A673 (cell line): ENCODE results near the gene TMED10. TPM values are rescaled to one million over a fixed set of nuclear protein-coding genes. Genes with fewer than 3 reads are reported as not detected.

Source experiments
- BruUV-seq: library from RNA; stranded (reverse); fragments of 400-500 nt; replicated peaks from 2 replicates; lab custom pipeline; 2021; lab: Mats Ljungman, UMichigan
- CTCF ChIA-PET: fragments of 300-600 bp; sonication (Branson Sonifier 250); formaldehyde crosslinking; loops from one replicate; lab custom pipeline; 2022; ENCODE audit warnings: antibody characterized with exemption; lab: Charles Lee
- POLR2A ChIA-PET: fragments of 300-600 bp; sonication (Branson Sonifier 250); formaldehyde crosslinking; loops from one replicate; lab custom pipeline; 2022; ENCODE audit warnings: antibody characterized with exemption; ENCODE audit not compliant: low non-redundant PET; lab: Charles Lee
- DNase-seq: peaks from one replicate; pipeline ENCODE4 v3.0.0-alpha.2; 2015; ENCODE audit warnings: low spot score
- H3K27ac ChIP-seq: fragments of 200-600 bp; sonication (generic); 2 replicates; pipeline ENCODE4 v1.5.1; 2016; ENCODE audit warnings: mixed run types, low read depth, mild to moderate bottlenecking, mixed read lengths, antibody characterized with exemption, low read length; ENCODE audit not compliant: poor library complexity, severe bottlenecking
- H3K27me3 ChIP-seq: fragments of 200-600 bp; sonication (generic); replicated peaks from 2 replicates; pipeline ENCODE4 v1.6.1; 2017; ENCODE audit warnings: mixed run types, low read depth, mild to moderate bottlenecking, mixed read lengths, antibody characterized with exemption, low read length; ENCODE audit not compliant: insufficient read depth, poor library complexity
- H3K36me3 ChIP-seq: fragments of 200-600 bp; sonication (generic); 2 replicates; pipeline ENCODE4 v1.6.1; 2016; ENCODE audit warnings: mixed run types, mild to moderate bottlenecking, mixed read lengths, antibody characterized with exemption, low read length; ENCODE audit not compliant: insufficient read depth, poor library complexity, severe bottlenecking
- H3K4me1 ChIP-seq: fragments of 200-600 bp; sonication (generic); 2 replicates; pipeline ENCODE4 v1.6.1; 2017; ENCODE audit warnings: mixed run types, mild to moderate bottlenecking, mixed read lengths, antibody characterized with exemption, low read length; ENCODE audit not compliant: insufficient read depth, poor library complexity, severe bottlenecking
- H3K4me3 ChIP-seq: fragments of 200-600 bp; sonication (generic); 2 replicates; pipeline ENCODE4 v1.5.1; 2016; ENCODE audit warnings: low read depth, mixed run types, mild to moderate bottlenecking, mixed read lengths, low read length; ENCODE audit not compliant: poor library complexity, severe bottlenecking
- H3K9me3 ChIP-seq: fragments of 200-600 bp; sonication (generic); 2 replicates; pipeline ENCODE4 v1.6.1; 2016; ENCODE audit warnings: mixed run types, low read depth, mild to moderate bottlenecking, mixed read lengths, antibody characterized with exemption, low read length; ENCODE audit not compliant: poor library complexity, severe bottlenecking
- EZH2 ChIP-seq: fragments of 200-600 bp; sonication (generic); IDR thresholded peaks from 2 replicates; pipeline ENCODE4 v1.6.1; 2017; ENCODE audit warnings: borderline replicate concordance, low read depth, mild to moderate bottlenecking, mixed read lengths, antibody characterized with exemption, low read length; ENCODE audit not compliant: poor library complexity, severe bottlenecking
- intact Hi-C: fragments of 100-400 bp; cut with micrococcal nuclease; formaldehyde crosslinking; loops from one replicate; pipeline ENCODE4 v1.10.0; 2022; ENCODE audit not compliant: unreplicated experiment
- total RNA-seq: library from RNA; stranded (reverse); gene quantifications from 2 replicates; pipeline ENCODE4 v1.2.3, GENCODE V29; 2021
- TF ChIP-seq, protein P1 (sequence below): fragments of 300-800, 200-600 bp; sonication (generic); conservative IDR thresholded peaks from 2 replicates; pipeline ENCODE4 v1.5.1; 2017; ENCODE audit warnings: low read depth, mild to moderate bottlenecking, antibody characterized with exemption, low read length, moderate library complexity, mixed read lengths

Gene TMED10
- total RNA-seq, 1 experiment from 2014 or later, result 275 TPM

DNA sequence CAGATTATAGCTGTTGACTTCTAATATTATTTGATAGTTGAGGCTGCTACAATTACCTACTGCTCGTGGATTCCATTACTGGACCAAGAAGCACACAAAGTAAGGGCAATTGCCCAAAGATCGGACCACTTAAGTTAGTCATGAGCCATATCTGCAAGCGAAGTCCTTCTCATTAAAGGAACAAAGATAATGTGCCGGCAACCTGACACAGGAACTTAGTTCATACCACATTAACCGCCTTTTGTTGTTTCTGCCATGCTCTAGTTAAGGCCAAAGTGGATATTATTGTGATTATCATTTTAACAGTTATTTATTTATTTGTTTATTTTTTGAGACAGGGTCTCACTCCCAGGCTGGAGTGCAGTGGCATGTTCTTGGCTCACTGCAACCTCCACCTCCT, 38.1 kb upstream of the TMED10 start:
- no peak for DNase-seq
- no TSS peak for BruUV-seq
- Histone ChIP-seq H3K4me3 (no peak overlapping the region), H3K4me1 (no peaks in the 10 kb centered on the region), H3K27ac (no peak overlapping the region), H3K27me3 (no peaks in the 10 kb centered on the region), H3K9me3 (no peaks in the 10 kb centered on the region), H3K36me3 (no peaks in the 10 kb centered on the region)
- ChIA-PET CTCF (no interaction called here), POLR2A (no interaction called here)
- TF ChIP-seq, protein P1, sequence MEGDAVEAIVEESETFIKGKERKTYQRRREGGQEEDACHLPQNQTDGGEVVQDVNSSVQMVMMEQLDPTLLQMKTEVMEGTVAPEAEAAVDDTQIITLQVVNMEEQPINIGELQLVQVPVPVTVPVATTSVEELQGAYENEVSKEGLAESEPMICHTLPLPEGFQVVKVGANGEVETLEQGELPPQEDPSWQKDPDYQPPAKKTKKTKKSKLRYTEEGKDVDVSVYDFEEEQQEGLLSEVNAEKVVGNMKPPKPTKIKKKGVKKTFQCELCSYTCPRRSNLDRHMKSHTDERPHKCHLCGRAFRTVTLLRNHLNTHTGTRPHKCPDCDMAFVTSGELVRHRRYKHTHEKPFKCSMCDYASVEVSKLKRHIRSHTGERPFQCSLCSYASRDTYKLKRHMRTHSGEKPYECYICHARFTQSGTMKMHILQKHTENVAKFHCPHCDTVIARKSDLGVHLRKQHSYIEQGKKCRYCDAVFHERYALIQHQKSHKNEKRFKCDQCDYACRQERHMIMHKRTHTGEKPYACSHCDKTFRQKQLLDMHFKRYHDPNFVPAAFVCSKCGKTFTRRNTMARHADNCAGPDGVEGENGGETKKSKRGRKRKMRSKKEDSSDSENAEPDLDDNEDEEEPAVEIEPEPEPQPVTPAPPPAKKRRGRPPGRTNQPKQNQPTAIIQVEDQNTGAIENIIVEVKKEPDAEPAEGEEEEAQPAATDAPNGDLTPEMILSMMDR, result no peak
- TF ChIP-seq EZH2, result no peak
- intact Hi-C loops, result no loop called here

DNA sequence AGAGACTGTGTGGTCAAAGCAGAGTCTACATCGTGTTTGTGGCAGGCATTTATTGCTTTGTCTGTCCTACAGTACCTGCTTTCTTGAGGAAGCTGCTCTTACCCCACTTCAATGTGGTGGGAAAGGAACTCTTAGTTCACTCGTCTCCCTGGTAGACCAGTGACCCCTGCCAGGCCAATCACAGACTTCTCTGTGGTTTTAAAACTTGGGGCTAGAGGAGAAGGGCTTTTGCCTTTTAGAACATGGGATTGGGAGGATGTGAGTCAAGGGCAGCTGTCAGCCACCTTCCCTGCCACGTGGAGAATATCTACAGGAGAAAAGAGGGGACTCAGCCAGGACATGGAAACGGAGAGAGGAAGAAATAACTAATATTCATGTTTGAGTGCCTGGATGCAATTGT, 36.8 kb upstream of the TMED10 start:
- H3K9me3 ChIP-seq, result no peaks in the 10 kb centered on the region
- no TSS peak for BruUV-seq
- no peak for DNase-seq
- H3K4me1 ChIP-seq, result no peaks in the 10 kb centered on the region
- no peak overlapping the region for H3K4me3 ChIP-seq
- H3K36me3 ChIP-seq, result no peaks in the 10 kb centered on the region
- H3K27ac ChIP-seq, result no peak overlapping the region
- no peaks in the 10 kb centered on the region for H3K27me3 ChIP-seq
- CTCF ChIA-PET, result no interaction called here
- POLR2A ChIA-PET, result no interaction called here
- intact Hi-C loops, result no loop called here
- TF ChIP-seq EZH2, result no peak
- TF ChIP-seq, protein P1, result no peak

- H3K4me3 ChIP-seq, result no peak overlapping the region
- POLR2A ChIA-PET, result no interaction called here
- DNase-seq, result no peak
- no peak overlapping the region for H3K27ac ChIP-seq
- H3K27me3 ChIP-seq, result no peaks in the 10 kb centered on the region
- intact Hi-C loops, result no loop called here
- TF ChIP-seq, protein P1, result no peak
- no peak for TF ChIP-seq EZH2
- no peaks in the 10 kb centered on the region for H3K36me3 ChIP-seq
- no TSS peak for BruUV-seq
- CTCF ChIA-PET, result no interaction called here
- H3K4me1 ChIP-seq, result no peaks in the 10 kb centered on the region
- H3K9me3 ChIP-seq, result no peaks in the 10 kb centered on the region
Measured at GRCh38 chr14:75208843-75209242, 32.4 kb upstream of the TMED10 start.
